GM12878 (cell line): ENCODE data around the gene HEYL. TPM values are rescaled to one million over a fixed set of nuclear protein-coding genes. Genes with fewer than 3 reads are reported as not detected.

Source experiments
- ATAC-seq: fragments of 200-7000 bp; cut with Tn5 transposase; 3 replicates; pipeline ENCODE4 v1.9.1; 2020; ENCODE audit warnings: mild to moderate bottlenecking, moderate library complexity
- BruUV-seq: library from RNA; stranded (reverse); fragments of 400-500 nt; replicated peaks from 2 replicates; lab custom pipeline; 2021; lab: Mats Ljungman, UMichigan
- CTCF ChIA-PET: fragments of 300-600 bp; sonication (Branson Sonifier 250); formaldehyde crosslinking; extraction: SDS; loops from one replicate; lab custom pipeline; 2021; ENCODE audit warnings: inconsistent platforms; lab: Yijun Ruan, JAX
- POLR2A ChIA-PET: fragments of 350-600 bp; formaldehyde crosslinking; extraction: SDS; loops from one replicate; lab custom pipeline; 2021; ENCODE audit warnings: inconsistent platforms; lab: Charles Lee
- RAD21 ChIA-PET: fragments of 300-600 bp; sonication (Branson Sonifier 250); formaldehyde crosslinking; loops from one replicate; lab custom pipeline; 2023; ENCODE audit warnings: antibody characterized with exemption; ENCODE audit not compliant: unreplicated experiment; lab: Charles Lee
- SMC1A ChIA-PET: fragments of 300-600 bp; sonication (Branson Sonifier 250); formaldehyde crosslinking; loops from one replicate; lab custom pipeline; 2023; ENCODE audit not compliant: unreplicated experiment, uncharacterized antibody; lab: Charles Lee
- DNase-seq: peaks from one replicate; pipeline ENCODE4 v3.0.0-alpha.2; 2011; ENCODE audit warnings: low read depth, low spot score
- FAIRE-seq: peaks from 3 replicates; lab custom pipeline; 2011; peaks lifted over from hg19 to GRCh38; lab: Jason Lieb, UNC
- H2AFZ ChIP-seq: 2 replicates; pipeline ENCODE4 v1.6.0; 2011; ENCODE audit warnings: low read depth, low read length, control low read depth; ENCODE audit not compliant: control insufficient read depth
- H3K27ac ChIP-seq: 2 replicates; pipeline ENCODE4 v1.5.1; 2011; ENCODE audit warnings: control low read depth; ENCODE audit not compliant: control insufficient read depth, insufficient read depth
- H3K27me3 ChIP-seq, 2 experiments: replicated peaks in 1 of 2; 2 replicates each; pipeline versions ENCODE4 v1.6.0 to v1.6.1; 2011; ENCODE audit warnings: low read length in 1 of 2; ENCODE audit not compliant: control insufficient read depth in 2 of 2, insufficient read depth in 2 of 2
- H3K36me3 ChIP-seq, 2 experiments: 2 replicates each; pipeline ENCODE4 v1.5.1; 2011; ENCODE audit warnings: low read length in 1 of 2; ENCODE audit not compliant: control insufficient read depth in 2 of 2, insufficient read depth in 2 of 2
- H3K4me1 ChIP-seq: 2 replicates; pipeline ENCODE4 v1.6.1; 2011; ENCODE audit warnings: mild to moderate bottlenecking, low read length, moderate library complexity, mixed read lengths; ENCODE audit not compliant: control insufficient read depth, insufficient read depth
- H3K4me2 ChIP-seq: 2 replicates; pipeline ENCODE4 v1.6.0; 2011; ENCODE audit warnings: control low read depth; ENCODE audit not compliant: control insufficient read depth, insufficient read depth
- H3K4me3 ChIP-seq: fragments of 200-600 bp; sonication (generic); 2 replicates; pipeline ENCODE4 v1.5.1; 2016
- H3K79me2 ChIP-seq: 2 replicates; pipeline ENCODE4 v1.6.0; 2011; ENCODE audit warnings: low read length; ENCODE audit not compliant: control insufficient read depth, insufficient read depth
- H3K9ac ChIP-seq: 2 replicates; pipeline ENCODE4 v1.8.0; 2011; ENCODE audit warnings: low read length, control low read depth, mixed read lengths; ENCODE audit not compliant: control insufficient read depth, insufficient read depth
- H3K9me3 ChIP-seq: replicated peaks from 3 replicates; pipeline ENCODE4 v1.5.1; 2011; ENCODE audit warnings: mild to moderate bottlenecking, low read length; ENCODE audit not compliant: control insufficient read depth, insufficient read depth
- H4K20me1 ChIP-seq: 2 replicates; pipeline ENCODE4 v1.6.0; 2011; ENCODE audit not compliant: control insufficient read depth, insufficient read depth
- ASH2L ChIP-seq: fragments of 300-600, 200-600 bp; sonication (generic); IDR thresholded peaks from 2 replicates; pipeline ENCODE4 v1.6.1; 2017; ENCODE audit warnings: low read depth, mild to moderate bottlenecking, borderline replicate concordance
- ATF3 ChIP-seq: IDR thresholded peaks from 2 replicates; pipeline ENCODE4 v1.6.1; 2011; ENCODE audit warnings: low read depth, mild to moderate bottlenecking, low read length, moderate library complexity, borderline replicate concordance; ENCODE audit errors: extremely low read depth
- CBX5 ChIP-seq: sonication (generic); IDR thresholded peaks from 2 replicates; pipeline ENCODE4 v1.6.1; 2016; ENCODE audit warnings: low read depth, moderate library complexity, mild to moderate bottlenecking, inconsistent platforms
- CREM ChIP-seq: IDR thresholded peaks from 2 replicates; pipeline ENCODE4 v1.6.1; 2014; ENCODE audit warnings: antibody characterized with exemption, low read depth
- FOXK2 ChIP-seq: fragments of 450-650 bp; IDR thresholded peaks from 2 replicates; pipeline ENCODE4 v1.6.1; 2017; ENCODE audit warnings: mild to moderate bottlenecking, moderate library complexity
- HDAC6 ChIP-seq: fragments of 200-600 bp; sonication (generic); IDR thresholded peaks from one replicate; pipeline ENCODE4 v1.8.0; 2017; ENCODE audit warnings: antibody characterized with exemption; ENCODE audit not compliant: unreplicated experiment
- IKZF1 ChIP-seq: fragments of 450-650 bp; conservative IDR thresholded peaks from 2 replicates; pipeline ENCODE4 v1.6.1; 2017; ENCODE audit warnings: antibody characterized with exemption, mild to moderate bottlenecking
- IKZF2 ChIP-seq, 2 experiments: fragments of 450-650 bp; IDR thresholded peaks; 2 replicates each; pipeline ENCODE4 v1.6.1; 2017; ENCODE audit warnings: mild to moderate bottlenecking in 2 of 2, moderate library complexity in 2 of 2
- LARP7 ChIP-seq: fragments of 450-650 bp; IDR thresholded peaks from 2 replicates; pipeline ENCODE4 v1.6.1; 2017; ENCODE audit warnings: mild to moderate bottlenecking
- MTA2 ChIP-seq: fragments of 450-650 bp; IDR thresholded peaks from 2 replicates; pipeline ENCODE4 v1.6.1; 2016; ENCODE audit warnings: low read depth, mild to moderate bottlenecking, moderate library complexity
- MYB ChIP-seq: fragments of 150-350 bp; IDR thresholded peaks from 2 replicates; pipeline ENCODE4 v1.6.1; 2014; ENCODE audit warnings: mild to moderate bottlenecking, low read depth, low read length, borderline replicate concordance
- NBN ChIP-seq: fragments of 450-650 bp; IDR thresholded peaks from 2 replicates; pipeline ENCODE4 v1.6.1; 2016
- NFYA ChIP-seq: IDR thresholded peaks from 2 replicates; pipeline ENCODE4 v1.6.1; 2011; ENCODE audit warnings: low read depth, mild to moderate bottlenecking, low read length, improper control_type of control experiment, borderline replicate concordance
- PAX5 ChIP-seq: IDR thresholded peaks from 2 replicates; pipeline ENCODE4 v1.6.1; 2011; ENCODE audit warnings: low read depth, low read length, borderline replicate concordance
- RFX5 ChIP-seq: IDR thresholded peaks from 2 replicates; pipeline ENCODE4 v1.6.1; 2011; ENCODE audit warnings: low read depth, low read length, improper control_type of control experiment
- SIN3A ChIP-seq: IDR thresholded peaks from 2 replicates; pipeline ENCODE4 v1.6.1; 2012; ENCODE audit warnings: low read depth, low read length, improper control_type of control experiment
- SMARCA5 ChIP-seq: fragments of 450-650 bp; IDR thresholded peaks from 2 replicates; pipeline ENCODE4 v1.6.1; 2017; ENCODE audit warnings: mild to moderate bottlenecking
- SPI1 ChIP-seq: IDR thresholded peaks from 2 replicates; pipeline ENCODE4 v1.6.1; 2011; ENCODE audit warnings: low read depth, mild to moderate bottlenecking, low read length, moderate library complexity, borderline replicate concordance; ENCODE audit not compliant: insufficient read depth
- YBX1 ChIP-seq: fragments of 450-650 bp; IDR thresholded peaks from 2 replicates; pipeline ENCODE4 v1.6.1; 2016; ENCODE audit warnings: antibody characterized with exemption
- YY1 ChIP-seq: IDR thresholded peaks from 2 replicates; pipeline ENCODE4 v1.6.1; 2011; ENCODE audit warnings: low read depth, mild to moderate bottlenecking, low read length
- ZNF207 ChIP-seq: fragments of 450-650 bp; IDR thresholded peaks from 2 replicates; pipeline ENCODE4 v1.6.1; 2014; ENCODE audit warnings: antibody characterized with exemption, mild to moderate bottlenecking, borderline replicate concordance
- WGBS: methylation state at CpG from one replicate; pipeline ENCODE4 v1.1.6; 2016; ENCODE audit warnings: low lambda C conversion rate; ENCODE audit not compliant: insufficient replicate concordance, insufficient coverage; ENCODE audit errors: missing lambda C conversion rate; 5-methylcytosine and 5-hydroxymethylcytosine counted together
- in situ Hi-C: fragments of 300-500 bp; cut with MboI; formaldehyde crosslinking; loops from 9 replicates; pipeline ENCODE4 v1.14.3; 2018; ENCODE audit warnings: mixed read lengths
- intact Hi-C: fragments of 100-400 bp; cut with micrococcal nuclease; formaldehyde crosslinking; loops from one replicate; pipeline ENCODE4 v1.14.2; 2022; ENCODE audit not compliant: unreplicated experiment
- polyA plus RNA-seq, 11 experiments: library from polyadenylated mRNA; depleted of rRNA in 4 of 11; unstranded in 6 of 11; stranded (reverse) in 5 of 11; fragments of >200 nt; fragmentation: Nextera tagmentation in 4 of 11; fragmentation: Illumina TruSeq in 1 of 11; extraction: Ambion mirVana in 4 of 11; extraction: Trizol in 1 of 11; gene quantifications; 1 replicate in 1 of 11; 2 replicates in 10 of 11; pipeline versions ENCODE4 v1.2.1 to v1.2.3, GENCODE V29; 2011 to 2016; ENCODE audit warnings: inconsistent platforms in 2 of 11, missing spikeins in 2 of 11, low read depth in 1 of 11
- total RNA-seq, 4 experiments: library from RNA; depleted of rRNA in 3 of 4; stranded (reverse); fragments of >200 nt in 3 of 4; fragmentation: Illumina TruSeq in 1 of 4; extraction: Trizol in 1 of 4; gene quantifications; 2 replicates each; pipeline versions ENCODE4 v1.2.1 to v1.2.3, GENCODE V29; 2013 to 2021

The HEYL gene
- total and polyA plus RNA-seq, 10 of the 15 experiments (the other 5 are each of a cell fraction or from before 2014, with no cell fraction given), result under 0.01 to 0.04 TPM; not detected in 8

- POLR2A ChIA-PET, result no interaction called here
- 55% methylated on average over 4 of the region's 4 CpGs for WGBS
- no peak overlapping the region for H3K27ac ChIP-seq
These were observed 3.4 kb upstream of the HEYL start for GRCh38 chr1:39642796-39643195.

GRCh38 chr1:39640861-39641260 lies 1.4 kb upstream of the HEYL start:
- 34% methylated on average over 8 of the region's 8 CpGs for WGBS
- Histone ChIP-seq H3K79me2 (no peaks in the 10 kb centered on the region), H4K20me1 (no peaks in the 10 kb centered on the region), H3K27ac (no peak overlapping the region), H3K4me1 (no peaks in the 10 kb centered on the region), H3K4me2 (no peak overlapping the region), H2AFZ (no peak overlapping the region), H3K4me3 (no peak overlapping the region), H3K27me3 (peaks cover 2 to 19% of the 10 kb centered on the region in 2 experiments; a peak in 3 of 4 replicates), H3K9ac (no peak overlapping the region), H3K36me3 (no peaks in the 10 kb centered on the region), H3K9me3 (no peaks in the 10 kb centered on the region)
- no TSS peak for BruUV-seq
- no peak for FAIRE-seq
- in situ Hi-C loops, result no loop called here
- DNase-seq, result no peak
- CTCF ChIA-PET, result interaction anchor here (1.4 to 4.3 kb wide), 3 partner anchors 13 to 35 kb away, joined by 4 to 24 read pairs (median 4); no protein-coding TSS in a partner anchor
- no peak for ATAC-seq
- SMC1A ChIA-PET, result no interaction called here
- intact Hi-C loops, result no loop called here
- RAD21 ChIA-PET, result no interaction called here
- POLR2A ChIA-PET, result no interaction called here
- no peak for TF ChIP-seq NBN
- no peak for TF ChIP-seq IKZF2 (IDR thresholded peaks at IDR 0.05)
- TF ChIP-seq IKZF1, result no peak
- TF ChIP-seq ASH2L, result no peak
- TF ChIP-seq CBX5, result no peak
- no peak for TF ChIP-seq YY1
- TF ChIP-seq MTA2, result no peak
- no peak for TF ChIP-seq SPI1
- no peak for TF ChIP-seq PAX5
- no peak for TF ChIP-seq RFX5

More at GRCh38 chr1:39642796-39643195, 3.4 kb upstream of the HEYL start:
- Histone ChIP-seq H3K4me1 (no peaks in the 10 kb centered on the region), H3K36me3 (no peaks in the 10 kb centered on the region), H3K9ac (no peak overlapping the region), H4K20me1 (no peaks in the 10 kb centered on the region), H3K27me3 (peaks cover 2 to 17% of the 10 kb centered on the region in 2 experiments; a peak in 3 of 4 replicates), H3K79me2 (no peaks in the 10 kb centered on the region), H3K4me3 (no peak overlapping the region), H2AFZ (no peak overlapping the region), H3K4me2 (no peak overlapping the region), H3K9me3 (no peaks in the 10 kb centered on the region)
- in situ Hi-C loops, result no loop called here
- FAIRE-seq (no peak), DNase-seq (no peak), ATAC-seq (no peak)
- RAD21 ChIA-PET, result interaction anchor here (1.9 kb wide), 1 partner anchor 37 kb away, joined by 5 read pairs; no protein-coding TSS in a partner anchor
- intact Hi-C loops, result no loop called here
- CTCF ChIA-PET, result interaction anchor here (4.3 kb wide), 1 partner anchor 12 kb away, joined by 24 read pairs; no protein-coding TSS in a partner anchor
- SMC1A ChIA-PET, result interaction anchor here (0.7 to 1.6 kb wide), 2 partner anchors 9 to 37 kb away, joined by 3 read pairs; no protein-coding TSS in a partner anchor
- no TSS peak for BruUV-seq
- TF ChIP-seq MYB (no peak), NFYA (no peak), HDAC6 (no peak), LARP7 (no peak), ZNF207 (no peak), CREM (no peak), ATF3 (no peak), SIN3A (no peak), SMARCA5 (no peak), FOXK2 (no peak), YBX1 (no peak)
